Fibroblast of villous mesenchyme (primary cell): Measurements from ENCODE around the gene RELA. TPM values are rescaled to one million over a fixed set of nuclear protein-coding genes. Genes with fewer than 3 reads are reported as not detected.

Experiments used
- DNase-seq: peaks from one replicate; pipeline ENCODE4 v3.0.0-alpha.2; 2010; ENCODE audit warnings: low read depth
- H3K4me3 ChIP-seq: 2 replicates; pipeline ENCODE4 v1.5.1; 2011; ENCODE audit warnings: low read depth, mild to moderate bottlenecking, low read length
- CTCF ChIP-seq: IDR thresholded peaks from 2 replicates; pipeline ENCODE4 v1.5.1; 2012; ENCODE audit warnings: low read depth, mild to moderate bottlenecking, low read length; ENCODE audit not compliant: insufficient read depth
- total RNA-seq: library from RNA; depleted of rRNA; stranded (reverse); fragments of >200 nt; gene quantifications from 2 replicates; pipeline ENCODE4 v1.2.3, GENCODE V29; 2012

RELA gene
- total RNA-seq, 1 donor, result 24.2 TPM

- DNase-seq, result peak; percentile 38
- no peak for TF ChIP-seq CTCF
Measured at GRCh38 chr11:65645710-65646109, 17.0 kb downstream of the RELA start.

GRCh38 chr11:65644837-65645236 is 17.9 kb downstream of the RELA start:
- H3K4me3 ChIP-seq, result no peak overlapping the region
- no peak for DNase-seq
- no peak for TF ChIP-seq CTCF

More at GRCh38 chr11:65645710-65646109, 17.0 kb downstream of the RELA start:
- no peak overlapping the region for H3K4me3 ChIP-seq

- TF ChIP-seq CTCF, result no peak
- no peak overlapping the region for H3K4me3 ChIP-seq
- no peak for DNase-seq
Measured at GRCh38 chr11:65643971-65644370, 18.7 kb downstream of the RELA start.

GRCh38 chr11:65642014-65642671 is 20.6 kb downstream of the RELA start:
- DNase-seq, result no peak
- no peak for TF ChIP-seq CTCF
- H3K4me3 ChIP-seq, result no peak overlapping the region

GRCh38 chr11:65641297-65642013 is 21.3 kb downstream of the RELA start:
- TF ChIP-seq CTCF, result no peak

GRCh38 chr11:65640483-65641296 is 22.0 kb downstream of the RELA start:
- no peak overlapping the region for H3K4me3 ChIP-seq
- DNase-seq, result no peak
- no peak for TF ChIP-seq CTCF

More at GRCh38 chr11:65641297-65642013, 21.3 kb downstream of the RELA start:
- DNase-seq, result no peak
- H3K4me3 ChIP-seq, result no peak overlapping the region
